ENCODE measurements around the gene PTPRJ.

PTPRJ gene

GRCh38 chr11:48025293-48025983 lies 45.1 kb downstream of the PTPRJ start:
- TF ChIP-seq POLR2AphosphoS5 (IDR thresholded peaks at IDR 0.05; ENCODE audit: low read depth, low read length) = no peak
- TF ChIP-seq POLR2A (IDR thresholded peaks at IDR 0.05; ENCODE audit: low read depth, low read length) = no peak
- no peak for TF ChIP-seq TAF1 (IDR thresholded peaks at IDR 0.05; ENCODE audit: borderline replicate concordance, low read depth, low read length)
- FAIRE-seq = no peak

GRCh38 chr11:48025984-48026340 lies 45.6 kb downstream of the PTPRJ start:
- no peak for DNase-seq (ENCODE audit: insufficient read length)
- TF ChIP-seq POLR2A (IDR thresholded peaks at IDR 0.05; ENCODE audit: low read depth, low read length) (no peak), TAF1 (IDR thresholded peaks at IDR 0.05; ENCODE audit: borderline replicate concordance, low read depth, low read length) (no peak), POLR2AphosphoS5 (IDR thresholded peaks at IDR 0.05; ENCODE audit: low read depth, low read length) (no peak)
- FAIRE-seq = no peak

More at GRCh38 chr11:48025293-48025983, 45.1 kb downstream of the PTPRJ start:
- DNase-seq (ENCODE audit: insufficient read length) = no peak

- FAIRE-seq (no peak), DNase-seq (ENCODE audit: insufficient read length) (no peak)
- TF ChIP-seq POLR2A (IDR thresholded peaks at IDR 0.05; ENCODE audit: low read depth, low read length) (no peak), TAF1 (IDR thresholded peaks at IDR 0.05; ENCODE audit: borderline replicate concordance, low read depth, low read length) (no peak), POLR2AphosphoS5 (IDR thresholded peaks at IDR 0.05; ENCODE audit: low read depth, low read length) (no peak)
These were observed 48.7 kb downstream of the PTPRJ start for GRCh38 chr11:48028914-48029680.

GRCh38 chr11:48029681-48030290 lies 49.4 kb downstream of the PTPRJ start:
- FAIRE-seq (no peak), DNase-seq (ENCODE audit: insufficient read length) (no peak)
- TF ChIP-seq POLR2AphosphoS5 (IDR thresholded peaks at IDR 0.05; ENCODE audit: low read depth, low read length) = no peak
- no peak for TF ChIP-seq TAF1 (IDR thresholded peaks at IDR 0.05; ENCODE audit: borderline replicate concordance, low read depth, low read length)
- no peak for TF ChIP-seq POLR2A (IDR thresholded peaks at IDR 0.05; ENCODE audit: low read depth, low read length)

- TF ChIP-seq POLR2A (IDR thresholded peaks at IDR 0.05; ENCODE audit: low read depth, low read length) (no peak), POLR2AphosphoS5 (IDR thresholded peaks at IDR 0.05; ENCODE audit: low read depth, low read length) (no peak), TAF1 (IDR thresholded peaks at IDR 0.05; ENCODE audit: borderline replicate concordance, low read depth, low read length) (no peak)
These were observed 51.2 kb downstream of the PTPRJ start for GRCh38 chr11:48031602-48032001.

GRCh38 chr11:48032721-48033120 lies 52.4 kb downstream of the PTPRJ start:
- FAIRE-seq (no peak), DNase-seq (ENCODE audit: insufficient read length) (no peak)
- TF ChIP-seq POLR2AphosphoS5 (IDR thresholded peaks at IDR 0.05; ENCODE audit: low read depth, low read length) = no peak
- no peak for TF ChIP-seq TAF1 (IDR thresholded peaks at IDR 0.05; ENCODE audit: borderline replicate concordance, low read depth, low read length)
- TF ChIP-seq POLR2A (IDR thresholded peaks at IDR 0.05; ENCODE audit: low read depth, low read length) = no peak

More at GRCh38 chr11:48031602-48032001, 51.2 kb downstream of the PTPRJ start:
- no peak for DNase-seq (ENCODE audit: insufficient read length)
- peak; percentile 87 for FAIRE-seq

- DNase-seq (ENCODE audit: insufficient read length) (no peak), FAIRE-seq (no peak)
- TF ChIP-seq POLR2A (IDR thresholded peaks at IDR 0.05; ENCODE audit: low read depth, low read length) (no peak), TAF1 (IDR thresholded peaks at IDR 0.05; ENCODE audit: borderline replicate concordance, low read depth, low read length) (no peak), POLR2AphosphoS5 (IDR thresholded peaks at IDR 0.05; ENCODE audit: low read depth, low read length) (no peak)
These were observed 53.6 kb downstream of the PTPRJ start for GRCh38 chr11:48033918-48034341.

GRCh38 chr11:48034926-48035871 lies 54.8 kb downstream of the PTPRJ start:
- FAIRE-seq (no peak), DNase-seq (ENCODE audit: insufficient read length) (no peak)
- TF ChIP-seq POLR2A (IDR thresholded peaks at IDR 0.05; ENCODE audit: low read depth, low read length) (no peak), POLR2AphosphoS5 (IDR thresholded peaks at IDR 0.05; ENCODE audit: low read depth, low read length) (no peak), TAF1 (IDR thresholded peaks at IDR 0.05; ENCODE audit: borderline replicate concordance, low read depth, low read length) (no peak)

- no peak for FAIRE-seq
- TF ChIP-seq TAF1 (IDR thresholded peaks at IDR 0.05; ENCODE audit: borderline replicate concordance, low read depth, low read length) (no peak), POLR2A (IDR thresholded peaks at IDR 0.05; ENCODE audit: low read depth, low read length) (no peak), POLR2AphosphoS5 (IDR thresholded peaks at IDR 0.05; ENCODE audit: low read depth, low read length) (no peak)
- no peak for DNase-seq (ENCODE audit: insufficient read length)
These were observed 55.7 kb downstream of the PTPRJ start for GRCh38 chr11:48036011-48036410.

- FAIRE-seq (no peak), DNase-seq (ENCODE audit: insufficient read length) (no peak)
- TF ChIP-seq TAF1 (IDR thresholded peaks at IDR 0.05; ENCODE audit: borderline replicate concordance, low read depth, low read length) (no peak), POLR2A (IDR thresholded peaks at IDR 0.05; ENCODE audit: low read depth, low read length) (no peak), POLR2AphosphoS5 (IDR thresholded peaks at IDR 0.05; ENCODE audit: low read depth, low read length) (no peak)
These were observed 56.1 kb downstream of the PTPRJ start for GRCh38 chr11:48036466-48036865.

Data from GM12892 (cell line).